Measurements from ENCODE around the gene LSM5. TPM values are rescaled to one million over a fixed set of nuclear protein-coding genes. Genes with fewer than 3 reads are reported as not detected.
A peak's percentile ranks its signal among the peaks of the same experiment; 100 is the strongest.

Gene LSM5
- total and polyA plus RNA-seq, 9 of the 15 experiments (the other 6 are each of a cell fraction or from before 2014, with no cell fraction given) = 36.3 to 620 (median 186) TPM

GRCh38 chr7:32490127-32490796 lies at the start of gene LSM5 (continued):
- TF ChIP-seq RNF2 (IDR thresholded peaks at IDR 0.05) = peak; percentile 78; the same call in 1 of the 2 replicates
- TF ChIP-seq MEF2D (tag; conservative IDR thresholded peaks at IDR 0.05; ENCODE audit: low read depth) = no peak
- TF ChIP-seq NELFE (IDR thresholded peaks at IDR 0.05; ENCODE audit: insufficient read depth, insufficient read length) = no peak
- TF ChIP-seq ZNF766 (CRISPR knock-in tag; conservative IDR thresholded peaks at IDR 0.05) = peak; percentile 85
- TF ChIP-seq TSC22D4 (tag; IDR thresholded peaks at IDR 0.05) = no peak
- no peak for TF ChIP-seq RUNX1 (IDR thresholded peaks at IDR 0.05; ENCODE audit: low read depth)
- TF ChIP-seq, protein P1, sequence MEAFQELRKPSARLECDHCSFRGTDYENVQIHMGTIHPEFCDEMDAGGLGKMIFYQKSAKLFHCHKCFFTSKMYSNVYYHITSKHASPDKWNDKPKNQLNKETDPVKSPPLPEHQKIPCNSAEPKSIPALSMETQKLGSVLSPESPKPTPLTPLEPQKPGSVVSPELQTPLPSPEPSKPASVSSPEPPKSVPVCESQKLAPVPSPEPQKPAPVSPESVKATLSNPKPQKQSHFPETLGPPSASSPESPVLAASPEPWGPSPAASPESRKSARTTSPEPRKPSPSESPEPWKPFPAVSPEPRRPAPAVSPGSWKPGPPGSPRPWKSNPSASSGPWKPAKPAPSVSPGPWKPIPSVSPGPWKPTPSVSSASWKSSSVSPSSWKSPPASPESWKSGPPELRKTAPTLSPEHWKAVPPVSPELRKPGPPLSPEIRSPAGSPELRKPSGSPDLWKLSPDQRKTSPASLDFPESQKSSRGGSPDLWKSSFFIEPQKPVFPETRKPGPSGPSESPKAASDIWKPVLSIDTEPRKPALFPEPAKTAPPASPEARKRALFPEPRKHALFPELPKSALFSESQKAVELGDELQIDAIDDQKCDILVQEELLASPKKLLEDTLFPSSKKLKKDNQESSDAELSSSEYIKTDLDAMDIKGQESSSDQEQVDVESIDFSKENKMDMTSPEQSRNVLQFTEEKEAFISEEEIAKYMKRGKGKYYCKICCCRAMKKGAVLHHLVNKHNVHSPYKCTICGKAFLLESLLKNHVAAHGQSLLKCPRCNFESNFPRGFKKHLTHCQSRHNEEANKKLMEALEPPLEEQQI (IDR thresholded peaks at IDR 0.05) = peak; percentile 82
- peak; percentile 79; the same call in 1 of the 2 replicates for TF ChIP-seq HLTF (IDR thresholded peaks at IDR 0.05)
- 0 out of 2 replicates have a peak, but pooled peaks have one; percentile 20 for TF ChIP-seq ZNF316 (IDR thresholded peaks at IDR 0.05)
- peak; percentile 91 for TF ChIP-seq POLR2A (conservative IDR thresholded peaks at IDR 0.05)
- no peak for TF ChIP-seq CCAR2 (IDR thresholded peaks at IDR 0.05; ENCODE audit: low read depth, low read length)
- TF ChIP-seq JUND (IDR thresholded peaks at IDR 0.05; ENCODE audit: borderline replicate concordance, low read depth, low read length) = peak; percentile 82
- peak; percentile 67; the same call in 2 of the 3 replicates for TF ChIP-seq JUND (tag; IDR thresholded peaks at IDR 0.05; ENCODE audit: borderline replicate concordance, low read depth, low read length)
- TF ChIP-seq DMBX1 (CRISPR knock-in tag; IDR thresholded peaks at IDR 0.05; ENCODE audit: borderline replicate concordance) = peak; percentile 57; the same call in 1 of the 2 replicates
- no peak for TF ChIP-seq RBM14 (IDR thresholded peaks at IDR 0.05; ENCODE audit: borderline replicate concordance, insufficient read depth, low read depth, low read length)
- TF ChIP-seq SAFB (IDR thresholded peaks at IDR 0.05; ENCODE audit: borderline replicate concordance, low read depth, low read length) = no peak
- TF ChIP-seq ZNF707 (CRISPR knock-in tag; conservative IDR thresholded peaks at IDR 0.05) = no peak
- TF ChIP-seq KLF10 (CRISPR knock-in tag; IDR thresholded peaks at IDR 0.05) = no peak
- peak; percentile 89; the same call in 1 of the 2 replicates for TF ChIP-seq XRCC5 (IDR thresholded peaks at IDR 0.05; ENCODE audit: low read depth, low read length)
- TF ChIP-seq NONO (IDR thresholded peaks at IDR 0.05; ENCODE audit: low read depth in 2 of 2, low read length in 1 of 2) = 0 out of 4 replicates have a peak, but pooled peaks of 1 of the 2 experiments have one; percentile 68
- TF ChIP-seq IRF2 (CRISPR knock-in tag; IDR thresholded peaks at IDR 0.05) = no peak
- no peak for TF ChIP-seq NCOA4 (IDR thresholded peaks at IDR 0.05; ENCODE audit: partially characterized antibody)
- peak; percentile 79 for TF ChIP-seq PML (IDR thresholded peaks at IDR 0.05; ENCODE audit: low read length)
- TF ChIP-seq, protein P2, sequence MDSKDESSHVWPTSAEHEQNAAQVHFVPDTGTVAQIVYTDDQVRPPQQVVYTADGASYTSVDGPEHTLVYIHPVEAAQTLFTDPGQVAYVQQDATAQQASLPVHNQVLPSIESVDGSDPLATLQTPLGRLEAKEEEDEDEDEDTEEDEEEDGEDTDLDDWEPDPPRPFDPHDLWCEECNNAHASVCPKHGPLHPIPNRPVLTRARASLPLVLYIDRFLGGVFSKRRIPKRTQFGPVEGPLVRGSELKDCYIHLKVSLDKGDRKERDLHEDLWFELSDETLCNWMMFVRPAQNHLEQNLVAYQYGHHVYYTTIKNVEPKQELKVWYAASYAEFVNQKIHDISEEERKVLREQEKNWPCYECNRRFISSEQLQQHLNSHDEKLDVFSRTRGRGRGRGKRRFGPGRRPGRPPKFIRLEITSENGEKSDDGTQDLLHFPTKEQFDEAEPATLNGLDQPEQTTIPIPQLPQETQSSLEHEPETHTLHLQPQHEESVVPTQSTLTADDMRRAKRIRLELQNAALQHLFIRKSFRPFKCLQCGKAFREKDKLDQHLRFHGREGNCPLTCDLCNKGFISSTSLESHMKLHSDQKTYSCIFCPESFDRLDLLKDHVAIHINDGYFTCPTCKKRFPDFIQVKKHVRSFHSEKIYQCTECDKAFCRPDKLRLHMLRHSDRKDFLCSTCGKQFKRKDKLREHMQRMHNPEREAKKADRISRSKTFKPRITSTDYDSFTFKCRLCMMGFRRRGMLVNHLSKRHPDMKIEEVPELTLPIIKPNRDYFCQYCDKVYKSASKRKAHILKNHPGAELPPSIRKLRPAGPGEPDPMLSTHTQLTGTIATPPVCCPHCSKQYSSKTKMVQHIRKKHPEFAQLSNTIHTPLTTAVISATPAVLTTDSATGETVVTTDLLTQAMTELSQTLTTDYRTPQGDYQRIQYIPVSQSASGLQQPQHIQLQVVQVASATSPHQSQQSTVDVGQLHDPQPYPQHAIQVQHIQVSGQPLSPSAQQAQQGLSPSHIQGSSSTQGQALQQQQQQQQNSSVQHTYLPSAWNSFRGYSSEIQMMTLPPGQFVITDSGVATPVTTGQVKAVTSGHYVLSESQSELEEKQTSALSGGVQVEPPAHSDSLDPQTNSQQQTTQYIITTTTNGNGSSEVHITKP (IDR thresholded peaks at IDR 0.05; ENCODE audit: partially characterized antibody) = peak; percentile 60
- TF ChIP-seq ETS2 (tag; IDR thresholded peaks at IDR 0.05; ENCODE audit: borderline replicate concordance, poor library complexity, severe bottlenecking) = no peak

Data from K562 (cell line).